GM18498 (cell line): Measurements from ENCODE around the gene MIA2.
A peak's percentile ranks its signal among the peaks of the same experiment; 100 is the strongest.
"Not testable (repeated sequence)": the region's sequence is repeated elsewhere in the genome, so short reads cannot be mapped to it uniquely, and the experiment has no call there.

ENCODE experiments used
- ATAC-seq: cut with Tn5 transposase; IDR thresholded peaks from one replicate; pipeline ENCODE4 v1.9.1; 2021; ENCODE audit warnings: mild to moderate bottlenecking, moderate library complexity; ENCODE audit not compliant: unreplicated experiment

The MIA2 gene

DNA sequence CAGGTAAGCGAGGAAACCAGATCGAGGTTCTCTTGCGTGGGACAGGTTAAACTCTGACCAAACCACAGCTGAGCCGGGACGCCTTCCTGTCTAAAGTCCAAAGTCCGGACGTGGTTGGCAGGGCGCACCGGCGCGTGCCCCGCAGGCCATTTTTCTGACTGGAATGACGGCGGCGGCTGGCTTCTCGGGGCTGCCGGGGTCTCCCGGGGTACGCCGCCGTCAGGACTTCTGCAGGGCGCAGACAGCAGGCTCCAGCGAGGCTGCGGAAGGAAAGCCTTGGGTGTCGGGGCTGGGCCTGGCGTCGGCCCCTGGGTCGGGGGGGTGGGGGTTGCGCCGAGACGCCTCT, 32.8 kb downstream of the MIA2 start:
- peak; percentile 49 for ATAC-seq

DNA sequence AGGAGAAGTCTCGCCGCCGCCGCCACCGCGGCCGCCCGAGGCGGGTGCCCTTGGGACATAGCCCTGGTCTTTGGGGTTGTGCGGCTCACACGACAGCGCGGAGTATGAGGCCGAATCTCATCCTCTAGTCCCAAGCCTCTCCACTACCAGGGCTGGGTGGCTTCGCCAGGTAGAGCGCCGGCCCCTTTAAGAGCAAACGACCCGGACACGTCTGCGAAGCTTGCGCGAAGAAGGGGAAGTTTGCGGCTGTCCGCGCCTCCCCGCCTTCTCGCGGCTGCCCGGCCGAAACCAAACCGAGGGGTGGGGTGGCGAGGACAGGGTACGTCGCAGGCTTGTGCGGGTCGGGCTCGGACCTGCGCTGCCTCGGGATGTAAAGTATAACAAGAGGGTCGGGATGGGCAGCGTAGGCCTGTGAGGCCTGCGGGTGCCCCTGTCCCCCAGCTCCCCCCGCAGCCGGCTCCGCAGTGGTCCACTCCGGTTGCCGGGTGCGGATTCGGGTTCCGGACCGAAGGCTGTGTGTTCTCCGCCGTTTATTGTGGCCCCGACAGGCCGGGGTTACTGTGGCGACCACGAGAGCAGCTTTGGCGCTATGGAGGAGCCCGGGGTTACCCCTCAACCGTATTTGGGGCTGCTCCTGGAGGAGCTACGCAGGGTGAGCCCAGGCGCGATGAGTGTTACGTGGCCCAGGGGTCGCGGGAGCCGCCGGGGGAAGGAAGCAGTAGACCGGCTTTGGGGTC, 33.3 kb downstream of the MIA2 start:
- ATAC-seq: peak; percentile 86

DNA sequence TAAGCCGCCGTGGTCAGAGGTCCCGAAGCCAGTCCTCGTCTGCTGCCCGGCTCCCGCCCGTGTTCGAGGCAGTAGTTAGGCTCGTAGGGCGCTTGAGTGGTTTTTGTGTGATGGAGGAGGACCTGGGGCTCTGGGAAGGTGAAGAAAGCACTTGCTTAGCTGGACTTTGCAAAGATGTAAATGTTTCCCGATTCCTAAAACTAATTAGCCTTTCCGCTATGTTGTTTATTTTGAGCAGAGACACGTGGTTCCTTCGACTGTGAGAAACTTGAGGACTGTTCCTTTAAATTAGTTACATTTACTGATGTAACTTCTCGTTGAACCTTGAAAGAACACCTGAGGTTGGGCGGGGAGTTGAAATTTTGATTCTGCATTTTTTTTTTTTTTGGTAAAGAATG, 33.9 kb downstream of the MIA2 start:
- no peak for ATAC-seq

DNA sequence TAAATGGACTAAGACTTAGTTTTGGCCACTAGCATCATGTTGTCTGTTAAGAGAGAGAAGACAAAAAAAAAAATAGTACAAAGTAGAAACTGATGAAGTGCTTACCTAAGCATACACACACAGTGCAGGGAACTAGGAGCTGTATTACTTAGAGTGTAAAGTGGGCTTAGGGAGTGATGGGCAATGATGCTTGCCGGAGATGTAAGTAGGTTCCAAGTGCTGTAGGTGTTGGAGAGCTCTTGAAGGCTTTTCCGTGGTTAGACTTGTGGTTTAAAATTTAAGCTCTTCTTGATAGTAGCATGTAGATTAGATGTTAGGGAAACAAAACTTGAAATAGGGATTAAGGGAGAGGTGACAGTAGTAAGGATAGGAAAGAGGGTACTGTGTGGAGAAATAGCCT, 34.7 kb downstream of the MIA2 start:
- no peak for ATAC-seq

DNA sequence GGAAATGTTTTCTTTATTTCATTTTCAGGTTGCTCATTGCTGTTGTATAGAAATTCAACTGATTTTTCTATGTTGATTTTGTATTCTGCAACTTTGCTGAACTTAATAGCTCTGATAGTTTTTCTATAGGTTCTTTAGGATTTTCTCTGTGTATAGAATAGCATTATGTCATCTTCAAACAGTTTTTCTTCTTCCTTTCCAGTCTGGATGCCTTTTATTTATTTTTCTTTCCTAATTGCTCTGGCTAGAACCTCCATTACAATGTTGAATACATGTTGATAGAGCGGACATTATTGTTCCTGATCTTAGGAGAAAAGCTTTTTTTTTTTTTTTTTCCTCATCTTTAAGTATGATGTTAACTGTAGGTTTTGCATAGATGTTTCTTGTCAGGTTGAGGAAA, 39.2 kb downstream of the MIA2 start:
- no peak for ATAC-seq

DNA sequence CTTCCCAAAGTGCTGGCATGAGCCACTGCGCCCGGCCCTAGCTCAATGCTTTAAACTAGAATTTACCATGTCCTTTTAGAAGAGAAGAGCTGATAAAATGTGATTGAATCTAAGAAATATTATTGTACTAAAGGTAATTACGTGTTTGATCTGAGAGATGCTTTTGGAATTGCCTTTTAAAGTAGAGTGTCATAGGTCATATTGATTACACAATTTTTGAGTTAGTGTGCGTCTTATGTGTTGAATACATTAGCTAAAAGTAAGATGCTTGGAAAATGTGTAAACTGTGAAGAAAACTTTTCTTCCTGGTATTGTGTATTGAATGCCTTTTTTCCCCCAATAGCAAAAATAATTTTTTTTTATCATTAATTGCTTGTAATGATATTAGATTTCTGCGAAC, 41.7 kb downstream of the MIA2 start:
- no peak for ATAC-seq

DNA sequence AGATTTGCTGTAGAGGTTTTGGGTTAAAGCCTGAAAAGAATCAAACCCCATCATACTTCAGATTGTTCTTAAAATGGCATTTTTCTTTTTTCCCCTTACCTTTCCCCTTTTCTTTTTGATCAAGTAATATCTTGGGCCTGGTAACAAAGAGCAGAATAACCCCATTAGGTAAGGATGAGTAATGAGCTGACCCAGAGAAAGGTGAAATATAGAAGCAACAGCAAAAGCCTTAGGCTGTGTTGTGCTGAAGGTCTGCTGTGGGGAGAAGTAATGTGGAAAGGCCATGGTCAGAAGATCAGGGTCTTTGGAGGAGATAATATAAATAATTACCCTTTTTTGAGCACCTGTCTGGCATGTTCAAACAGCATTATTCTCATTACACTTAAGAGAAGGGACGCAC, 42.3 kb downstream of the MIA2 start:
- no peak for ATAC-seq

DNA sequence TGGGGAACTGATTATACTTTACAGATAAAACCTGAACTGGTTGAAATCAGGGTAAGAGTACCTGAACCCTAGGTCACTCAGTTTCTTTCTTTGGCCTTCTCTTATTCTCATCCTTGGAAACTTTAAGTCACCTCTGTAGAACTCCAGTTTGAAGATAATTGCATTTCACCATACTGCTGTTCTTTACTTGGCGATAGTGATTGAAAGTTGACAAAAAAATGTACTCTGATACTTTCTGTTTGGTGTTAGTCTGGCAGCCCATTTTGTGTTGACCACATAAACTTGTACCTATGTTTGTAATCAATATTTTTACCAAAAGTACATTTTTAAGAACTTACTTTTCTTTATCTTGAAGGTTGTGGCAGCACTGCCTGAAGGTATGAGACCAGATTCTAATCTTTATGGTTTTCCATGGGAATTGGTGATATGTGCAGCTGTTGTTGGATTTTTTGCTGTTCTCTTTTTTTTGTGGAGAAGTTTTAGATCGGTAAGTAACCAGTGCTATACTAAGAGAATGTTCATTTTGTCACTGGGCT, 42.9 kb downstream of the MIA2 start:
- ATAC-seq: no peak

DNA sequence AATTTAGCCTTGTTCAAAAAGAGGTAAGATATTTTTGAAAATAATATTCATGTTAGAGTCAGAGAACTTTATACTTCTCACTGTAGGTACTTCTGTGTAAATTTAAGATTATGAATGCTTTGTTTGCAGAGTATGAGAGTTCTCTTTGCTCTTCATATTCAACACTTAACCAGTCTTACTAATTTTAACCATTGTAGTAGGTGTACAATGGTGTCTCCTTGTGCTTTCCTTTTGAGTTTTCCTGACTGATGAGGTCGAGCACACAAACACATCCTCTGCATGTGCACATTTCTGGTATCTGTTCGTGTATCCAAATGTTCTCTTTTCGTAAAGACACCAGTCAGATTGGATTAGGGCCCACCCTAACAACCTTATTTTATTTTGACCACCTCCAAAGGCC, 45.8 kb downstream of the MIA2 start:
- no peak for ATAC-seq

DNA sequence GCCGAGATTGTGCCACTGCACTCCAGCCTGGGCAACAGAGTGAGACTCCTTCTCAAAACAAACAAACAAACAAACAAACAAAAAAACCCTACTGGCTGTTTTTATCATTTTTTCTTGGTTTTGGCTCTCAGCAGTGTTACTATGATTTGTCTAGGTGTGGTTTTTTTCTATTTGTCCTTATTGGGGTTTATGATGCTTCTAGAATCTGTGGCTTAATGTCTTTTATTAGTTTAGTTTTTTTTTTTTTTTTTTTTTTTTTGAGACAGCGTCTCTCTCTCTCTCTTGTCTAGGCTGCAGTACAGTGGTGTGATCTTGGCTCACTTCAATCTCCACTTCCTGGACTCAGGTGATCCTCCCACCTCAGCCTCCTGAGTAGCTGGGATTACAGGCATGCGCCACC, 47.0 kb downstream of the MIA2 start:
- not testable (repeated sequence) for ATAC-seq

DNA sequence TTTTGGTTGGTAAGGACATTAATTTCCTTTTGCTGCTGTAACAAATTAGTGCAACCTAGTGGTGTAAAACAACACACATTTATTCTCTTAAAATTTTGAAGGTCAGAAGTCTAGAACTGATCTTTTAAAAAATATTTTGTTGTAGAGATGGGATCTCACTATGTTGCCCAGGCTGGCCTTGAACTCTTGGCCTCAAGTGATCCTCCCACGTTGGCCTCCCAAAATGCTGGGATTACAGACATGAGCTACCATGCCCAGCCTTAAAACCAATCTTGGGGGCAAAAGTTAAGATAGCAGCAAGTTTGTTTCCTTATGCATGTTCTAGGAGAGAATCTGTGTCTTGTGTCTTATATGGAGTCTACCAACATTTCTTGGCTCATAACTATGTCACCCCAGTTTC, 55.8 kb downstream of the MIA2 start:
- ATAC-seq: no peak

DNA sequence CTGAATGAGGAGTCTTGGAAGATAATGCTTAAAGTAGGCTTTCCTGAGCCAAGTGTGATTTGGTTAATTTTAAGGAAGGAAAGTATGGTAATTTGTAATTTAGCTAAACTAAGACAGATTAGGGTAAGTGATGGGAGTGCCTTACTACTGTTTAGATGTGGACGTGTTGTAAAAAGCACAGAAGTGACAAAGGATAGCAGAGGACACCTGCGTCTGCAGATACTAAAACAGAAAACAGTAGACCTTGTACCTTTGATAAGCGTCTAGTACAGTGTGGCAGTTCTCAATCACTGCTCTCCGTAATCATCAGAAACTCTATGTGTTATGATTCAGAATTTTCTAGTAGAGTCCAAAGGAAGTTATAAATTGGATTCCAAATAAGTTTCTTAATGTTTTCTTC, 58.0 kb downstream of the MIA2 start:
- ATAC-seq: no peak

DNA sequence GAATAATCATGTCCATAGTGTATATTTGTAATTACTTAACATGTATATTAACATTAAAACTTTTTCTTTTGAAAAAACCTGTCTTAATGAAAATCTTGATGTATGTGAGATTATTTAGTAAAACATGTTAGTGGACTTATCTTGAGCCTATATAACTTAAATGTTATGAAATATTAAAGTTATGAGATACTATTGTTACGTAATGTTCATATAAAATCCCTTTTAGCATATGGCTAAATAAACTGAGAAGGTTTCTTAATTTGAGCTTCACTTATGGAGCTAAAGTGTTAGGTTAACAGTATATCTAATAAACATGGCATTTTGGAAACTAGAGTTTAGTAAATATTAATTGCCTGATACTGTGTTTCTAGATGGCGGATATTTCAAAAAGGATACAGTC, 59.9 kb downstream of the MIA2 start:
- ATAC-seq: no peak

DNA sequence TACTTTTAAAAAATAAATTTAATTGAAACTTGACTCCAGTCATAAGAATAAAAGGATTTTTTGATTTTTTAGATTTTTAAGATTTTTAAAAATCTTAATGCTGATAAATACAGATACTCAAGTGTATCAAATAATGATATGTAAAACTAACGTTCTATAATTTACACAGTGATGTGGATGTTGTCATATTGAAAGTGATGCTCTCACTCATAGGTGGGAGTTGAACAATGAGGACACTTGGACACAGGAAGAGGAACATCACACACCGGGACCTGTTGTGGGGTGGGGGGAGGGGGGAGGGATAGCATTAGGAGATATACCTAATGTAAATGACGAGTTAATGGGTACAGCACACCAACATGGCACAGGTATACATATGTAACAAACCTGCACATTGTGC, 66.7 kb downstream of the MIA2 start:
- ATAC-seq: not testable (repeated sequence)

DNA sequence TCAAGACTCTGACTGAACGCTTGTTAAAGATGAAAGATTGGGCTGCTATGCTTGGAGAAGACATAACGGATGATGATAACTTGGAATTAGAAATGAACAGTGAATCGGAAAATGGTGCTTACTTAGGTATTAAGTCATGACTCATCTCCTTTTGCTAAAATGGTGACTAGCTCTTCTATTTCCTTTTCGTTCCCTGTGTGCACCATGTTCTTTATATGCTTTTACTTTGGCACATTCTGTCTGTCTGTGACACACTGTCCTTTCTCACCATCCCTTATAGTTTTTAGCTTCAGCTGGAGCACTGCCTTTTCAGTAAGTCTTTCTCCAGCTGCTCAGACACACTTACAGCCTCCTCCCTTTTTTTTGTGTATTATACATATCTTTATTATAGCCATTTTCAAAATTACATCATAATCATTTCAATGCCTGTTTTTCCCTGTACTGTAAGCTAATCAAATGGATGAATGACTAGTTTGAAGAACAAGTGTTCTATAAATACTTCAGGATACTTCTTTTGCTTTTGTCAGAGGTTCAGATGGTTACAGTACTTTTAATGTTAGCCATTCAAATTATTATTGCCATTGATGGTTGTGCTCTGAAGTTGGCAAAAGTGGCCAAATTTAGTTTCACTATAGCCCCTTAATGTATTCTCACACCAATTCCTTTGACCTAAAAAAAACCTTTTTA, 68.6 kb downstream of the MIA2 start:
- ATAC-seq: no peak

DNA sequence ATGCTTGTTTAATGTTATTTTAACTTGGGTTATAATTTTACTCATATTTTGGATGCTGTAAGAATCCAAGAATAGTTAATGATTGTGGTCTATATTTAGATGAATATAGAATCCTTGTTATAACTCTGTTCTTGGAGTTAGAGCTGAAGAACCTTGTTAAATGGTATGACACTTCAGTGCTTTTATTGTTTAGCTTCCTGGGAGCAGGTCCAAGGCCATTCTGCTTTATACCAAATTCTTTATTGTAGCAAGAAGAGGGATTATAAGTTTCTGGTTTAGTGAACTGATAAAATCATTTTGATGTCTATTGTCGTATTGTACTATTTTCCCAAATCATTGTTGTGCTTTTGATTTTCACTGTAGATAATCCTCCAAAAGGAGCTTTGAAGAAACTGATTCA, 69.4 kb downstream of the MIA2 start:
- ATAC-seq: no peak

DNA sequence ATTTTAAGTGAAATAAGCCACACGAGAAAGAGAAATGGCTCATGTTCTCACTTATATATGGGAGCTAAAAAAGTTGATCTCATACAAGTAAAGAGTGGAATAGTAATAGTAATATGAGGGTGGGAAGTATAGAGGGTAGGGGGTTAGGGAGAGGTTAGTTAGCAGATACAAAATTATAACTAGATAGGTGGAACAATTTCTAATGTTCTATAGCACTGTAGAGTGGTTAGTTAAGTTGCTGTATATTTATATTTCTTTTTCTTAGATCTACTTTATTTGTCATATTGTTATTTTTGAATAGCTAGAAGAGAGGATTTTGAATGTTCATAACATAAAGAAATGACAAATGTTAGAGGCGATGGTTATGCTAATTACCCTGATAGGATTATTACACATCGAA, 74.1 kb downstream of the MIA2 start:
- ATAC-seq: no peak

DNA sequence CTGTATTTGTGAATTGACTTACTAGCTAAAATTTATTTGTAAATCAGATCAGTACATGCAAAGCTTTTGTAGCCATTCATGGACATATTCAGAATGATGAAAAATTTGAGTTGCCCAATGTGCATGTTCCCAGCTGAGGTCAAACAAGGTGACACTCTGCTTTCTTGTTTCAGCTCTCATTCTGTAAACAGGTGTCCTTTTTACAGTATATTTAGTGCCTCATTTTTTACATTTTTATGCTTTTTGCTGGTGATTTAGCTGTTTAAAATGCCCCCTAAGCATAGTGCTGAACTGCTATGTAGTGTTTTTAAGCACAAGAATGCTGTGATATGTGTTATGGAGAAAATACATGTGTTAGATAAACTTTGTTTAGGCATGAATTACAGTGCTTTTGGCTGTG, 76.3 kb downstream of the MIA2 start:
- no peak for ATAC-seq

DNA sequence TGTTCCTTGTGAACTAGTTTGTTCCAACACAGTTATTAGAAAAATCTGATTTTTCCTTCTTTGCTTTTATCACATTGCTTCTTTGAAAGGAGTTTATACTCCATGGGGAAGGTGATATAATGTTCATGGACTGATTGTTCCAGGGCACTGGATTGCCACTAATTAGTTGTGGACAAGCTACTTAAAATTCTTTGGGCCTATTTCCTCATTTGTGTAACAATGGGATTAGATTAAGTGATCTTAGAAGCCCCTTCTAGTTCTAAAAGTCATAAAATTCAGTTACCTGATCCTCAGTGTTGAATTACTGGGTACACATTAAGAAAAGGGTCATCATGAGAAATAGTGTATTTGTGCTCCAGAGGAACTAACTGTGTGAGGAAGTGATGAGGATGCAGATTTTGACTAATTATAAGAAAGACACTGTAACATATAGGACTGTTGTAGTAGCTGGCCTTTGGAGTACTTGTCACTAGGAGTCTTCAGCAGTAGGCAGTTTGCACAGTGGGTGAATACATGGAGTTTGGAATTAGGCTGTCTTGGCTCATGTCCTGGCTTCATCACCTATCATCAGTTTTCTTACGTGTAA, 82.2 kb downstream of the MIA2 start:
- ATAC-seq: no peak

DNA sequence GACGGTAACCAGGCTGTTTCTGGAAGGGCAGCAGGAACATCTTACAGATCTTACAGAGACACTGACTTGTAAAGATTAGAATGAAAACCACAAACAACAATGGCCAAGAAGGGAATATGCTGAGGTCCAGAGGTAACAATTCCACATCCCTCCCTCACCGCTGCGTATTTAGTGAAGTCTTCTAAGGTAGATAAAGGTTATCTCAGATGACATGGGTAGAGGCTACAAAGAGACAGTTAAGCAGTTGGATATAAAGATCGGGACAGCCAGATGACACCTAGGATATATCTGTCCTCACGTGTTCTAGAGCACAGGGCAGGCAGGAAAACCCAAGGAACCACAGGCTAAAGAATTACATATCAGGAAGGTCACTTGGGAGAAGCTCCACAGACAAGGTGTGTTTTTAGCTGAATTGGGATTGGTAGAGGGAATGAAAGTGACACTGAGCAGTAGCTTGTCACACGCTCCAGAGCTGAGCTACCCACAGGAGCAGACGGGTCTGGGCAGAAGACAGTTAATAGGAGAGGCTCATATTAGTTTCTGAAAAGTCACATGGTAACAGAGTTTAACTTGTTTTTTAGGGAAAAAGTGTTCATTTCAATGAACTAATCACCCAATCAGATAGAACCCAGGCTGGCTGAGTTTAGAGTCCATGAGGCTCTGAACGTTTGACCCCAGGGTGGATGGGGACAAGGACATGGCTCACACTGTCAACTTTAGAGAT, 83.3 kb downstream of the MIA2 start:
- ATAC-seq: no peak

DNA sequence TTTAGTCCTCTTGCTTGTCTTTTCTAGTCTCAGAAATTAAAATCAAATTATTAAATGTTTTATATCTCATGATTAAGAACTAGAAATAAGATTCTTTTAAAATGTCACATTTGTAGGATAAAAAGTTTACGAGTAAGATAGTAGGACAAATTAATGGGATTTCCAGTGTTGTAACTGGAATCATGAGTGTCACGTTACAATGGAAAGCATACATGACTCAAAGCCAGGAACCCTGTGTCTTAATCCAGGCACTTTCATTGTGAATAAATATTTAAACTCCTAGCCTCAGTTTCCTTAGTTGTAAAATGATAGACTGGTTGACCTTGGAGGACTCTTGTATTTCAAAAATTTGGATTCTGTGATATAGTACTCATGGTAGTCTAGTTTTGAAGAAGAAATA, 84.9 kb downstream of the MIA2 start:
- no peak for ATAC-seq

DNA sequence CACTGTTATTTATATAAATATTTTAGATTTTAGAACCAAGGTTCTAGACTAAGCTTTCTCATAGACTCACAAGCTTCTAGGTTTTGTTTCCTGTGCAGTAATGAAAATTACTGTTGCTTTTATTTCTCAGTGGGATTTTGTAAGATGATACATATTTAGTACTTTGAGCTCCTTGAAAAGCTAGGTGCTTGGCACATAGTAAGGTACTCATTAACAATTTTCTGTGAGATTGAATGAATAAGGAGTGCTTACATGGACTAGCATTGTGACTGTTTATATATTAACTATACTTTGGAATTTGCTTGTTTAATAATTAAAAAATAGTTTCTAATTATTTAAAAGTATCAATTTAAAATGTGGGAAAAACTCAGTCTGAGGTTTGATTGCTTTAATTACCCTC, 85.7 kb downstream of the MIA2 start:
- ATAC-seq: no peak
